Heart right ventricle (tissue), 16 donors: ENCODE results near the gene RAB27B. TPM values are rescaled to one million over a fixed set of nuclear protein-coding genes. Genes with fewer than 3 reads are reported as not detected.

ENCODE experiments used
- ATAC-seq, 8 donors: fragments of 200-7000 bp; cut with Tn5 transposase; one replicate each; pipeline ENCODE4 v1.9.1; 2020; ENCODE audit warnings: mild to moderate bottlenecking in 8 of 8, moderate library complexity in 8 of 8, moderate number of reproducible peaks in 1 of 8
- DNase-seq, 2 donors: peaks; one replicate each; pipeline ENCODE4 v3.0.0-alpha.2; 2020
- H3K27ac ChIP-seq, 10 donors: fragments of 200-600 bp; sonication (generic) in 2 of 10; one replicate each; pipeline versions ENCODE4 v1.5.0 to v1.8.0; 2020 to 2022; ENCODE audit warnings: mild to moderate bottlenecking in 3 of 10
- H3K27me3 ChIP-seq, 7 donors: fragments of 200-600 bp; one replicate each; pipeline ENCODE4 v1.8.0; 2021 to 2022; ENCODE audit warnings: mild to moderate bottlenecking in 2 of 7
- H3K36me3 ChIP-seq, 9 donors: fragments of 200-600 bp; sonication (generic) in 1 of 9; one replicate each; pipeline versions ENCODE4 v1.5.0 to v1.8.0; 2020 to 2022; ENCODE audit warnings: mild to moderate bottlenecking in 2 of 9
- H3K4me1 ChIP-seq, 9 donors: fragments of 200-600 bp; sonication (generic) in 1 of 9; one replicate each; pipeline versions ENCODE4 v1.5.0 to v1.8.0; 2020 to 2022; ENCODE audit warnings: mild to moderate bottlenecking in 4 of 9
- H3K4me3 ChIP-seq, 10 donors: fragments of 200-600 bp; sonication (generic) in 2 of 10; one replicate each; pipeline versions ENCODE4 v1.5.0 to v1.8.0; 2020 to 2022; ENCODE audit warnings: mild to moderate bottlenecking in 7 of 10, moderate library complexity in 2 of 10
- H3K9me3 ChIP-seq, 11 donors: fragments of 200-600 bp in 10 of 11; sonication (generic) in 2 of 11; one replicate each; pipeline versions ENCODE4 v1.5.0 to v1.8.0; 2013 to 2022; ENCODE audit warnings: mild to moderate bottlenecking in 2 of 11, control low read depth in 1 of 11, moderate library complexity in 1 of 11
- WGBS, 2 donors: extraction: QIAGEN DNeasy Blood & Tissue Kit; methylation state at CpG; one replicate each; pipeline ENCODE4 v1.1.7; 2013; ENCODE audit warnings: inconsistent platforms in 1 of 2; 5-methylcytosine and 5-hydroxymethylcytosine counted together
- intact Hi-C, 10 donors: fragments of 100-400 bp; cut with DNase I; formaldehyde crosslinking; loops; one replicate each; pipeline versions ENCODE4 v1.11.1 to v1.14.2; 2022
- polyA plus RNA-seq, 2 donors: library from polyadenylated mRNA; stranded (reverse); fragments of 200-250 nt; gene quantifications; one replicate each; pipeline ENCODE4 v1.2.3, GENCODE V29; 2013
- total RNA-seq, 10 donors: library from RNA; stranded (reverse); fragmentation: NEBNext Ultra II Directional in 3 of 10; extraction: Animal tissue kit (Norgen Biotek cat#: 25700) in 3 of 10; gene quantifications; one replicate each; pipeline versions ENCODE4 v1.2.1 to v1.2.4, GENCODE V29; 2021 to 2023
- TF ChIP-seq, protein P1 (sequence below), 9 donors: fragments of 200-600 bp; sonication (generic) in 2 of 9; IDR thresholded peaks; one replicate each; pipeline versions ENCODE4 v1.5.0 to v1.8.0; 2021 to 2022; ENCODE audit warnings: antibody characterized with exemption in 9 of 9, mild to moderate bottlenecking in 5 of 9, moderate library complexity in 1 of 9
- donor health status: Arrhythmogenic right ventricular cardiomyopathy.
- donor health status: ischemic (EF 13 %, LVEDD 7.1; RV severe dilation, severe dysfunction).
- donor health status: healthy with polysubstance abuse.
- donor health status: DM: no; HTN: yes; CAD: no.
- donor health status: DM: no; HTN: no; CAD: no.
- donor health status: ischemic (EF 25% LVEDD 6.9; RV normal size, moderate dysfunction).
- donor health status: ischemic (EF 25% LVEDD 5.7; RV mildly dilated, moderate dysfunction).
- donor health status: healthy.
- donor health status: DM: yes; HTN: yes; CAD: no.
- donor health status: Ischemic cardiomyopathy.
- donor health status: ischemic (EF 35%, LVEDD 5.7; RV mildly dilated, moderate dysfunction).
- donor health status: nonischemic (EF 11% LVEDD 7.7; RV severe dilation, severe dysfunction).
- donor health status: DM: yes; HTN: yes; CAD: no.
- donor health status: PGD.
- donor health status: ischemic (EF 29% LVEDD 5.4; RV normal size, mild dysfunction).
- donor health status: nonischemic (EF 23%, LVEDD 6.1; RV moderate dilation, normal function).

RAB27B gene
- total and polyA plus RNA-seq, 12 donors = 0.02 to 0.86 (median 0.07) TPM; not detected in 2

DNA sequence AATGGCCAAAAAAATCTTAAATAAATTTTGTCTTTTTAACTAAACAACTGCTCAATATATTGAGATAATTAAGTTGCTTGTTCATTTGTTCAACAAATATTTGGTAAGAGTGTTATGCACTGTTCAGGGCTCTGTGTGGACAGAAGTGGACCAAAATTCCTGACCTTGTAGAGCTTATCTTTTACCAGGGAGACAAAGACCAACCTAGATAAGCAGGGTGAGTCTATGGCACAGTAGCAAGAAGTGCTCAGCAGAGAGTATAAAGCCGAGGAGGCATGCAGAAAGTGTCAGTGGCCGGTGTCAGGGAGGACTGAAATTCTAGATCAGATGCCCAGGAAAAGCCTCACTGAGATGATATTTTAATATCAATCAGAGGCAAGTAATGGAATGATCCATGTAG is 2.6 kb downstream of the RAB27B start:
- no peak for ATAC-seq
- Histone ChIP-seq H3K27ac (no peak overlapping the region), H3K9me3 (peaks cover 0 to 9% (median 0%) of the 10 kb centered on the region in 11 donors), H3K27me3 (peaks cover 0 to 7% (median 0%) of the 10 kb centered on the region in 7 donors), H3K4me1 (peaks cover 0 to 18% (median 8%) of the 10 kb centered on the region in 9 donors), H3K36me3 (no peaks in the 10 kb centered on the region), H3K4me3 (no peak overlapping the region)
- intact Hi-C loops = no loop called here
- TF ChIP-seq, protein P1, sequence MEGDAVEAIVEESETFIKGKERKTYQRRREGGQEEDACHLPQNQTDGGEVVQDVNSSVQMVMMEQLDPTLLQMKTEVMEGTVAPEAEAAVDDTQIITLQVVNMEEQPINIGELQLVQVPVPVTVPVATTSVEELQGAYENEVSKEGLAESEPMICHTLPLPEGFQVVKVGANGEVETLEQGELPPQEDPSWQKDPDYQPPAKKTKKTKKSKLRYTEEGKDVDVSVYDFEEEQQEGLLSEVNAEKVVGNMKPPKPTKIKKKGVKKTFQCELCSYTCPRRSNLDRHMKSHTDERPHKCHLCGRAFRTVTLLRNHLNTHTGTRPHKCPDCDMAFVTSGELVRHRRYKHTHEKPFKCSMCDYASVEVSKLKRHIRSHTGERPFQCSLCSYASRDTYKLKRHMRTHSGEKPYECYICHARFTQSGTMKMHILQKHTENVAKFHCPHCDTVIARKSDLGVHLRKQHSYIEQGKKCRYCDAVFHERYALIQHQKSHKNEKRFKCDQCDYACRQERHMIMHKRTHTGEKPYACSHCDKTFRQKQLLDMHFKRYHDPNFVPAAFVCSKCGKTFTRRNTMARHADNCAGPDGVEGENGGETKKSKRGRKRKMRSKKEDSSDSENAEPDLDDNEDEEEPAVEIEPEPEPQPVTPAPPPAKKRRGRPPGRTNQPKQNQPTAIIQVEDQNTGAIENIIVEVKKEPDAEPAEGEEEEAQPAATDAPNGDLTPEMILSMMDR (IDR thresholded peaks at IDR 0.05) = no peak
- DNase-seq = no peak
- WGBS, 2 donors = 54 to 71% methylated on average over 2 of the region's 2 CpGs

DNA sequence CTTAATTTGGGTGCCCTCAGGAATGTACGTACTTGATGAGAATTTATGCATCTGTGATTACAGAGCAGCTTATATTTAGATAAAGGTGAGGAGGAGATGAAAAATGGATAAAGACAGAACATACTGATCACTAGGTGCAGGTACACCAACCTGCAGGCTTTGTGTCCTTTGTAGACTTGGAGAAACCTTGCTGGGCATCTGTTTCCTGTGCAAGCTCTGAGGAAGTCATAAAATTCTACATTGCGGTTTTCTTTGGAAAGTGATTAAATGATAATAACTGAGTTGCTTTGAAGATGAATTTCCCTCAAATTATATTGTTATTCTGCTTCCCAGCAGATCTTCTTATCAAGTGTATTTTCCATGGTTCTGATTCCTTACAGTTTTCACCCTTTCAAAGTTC is 7.7 kb downstream of the RAB27B start:
- H3K36me3 ChIP-seq = no peaks in the 10 kb centered on the region
- TF ChIP-seq, protein P1 (IDR thresholded peaks at IDR 0.05) = no peak
- intact Hi-C loops = no loop called here
- no peak overlapping the region for H3K4me3 ChIP-seq
- no peaks in the 10 kb centered on the region for H3K4me1 ChIP-seq
- DNase-seq (no peak), ATAC-seq (no peak)
- no peak overlapping the region for H3K27ac ChIP-seq
- H3K9me3 ChIP-seq = peaks cover 0 to 9% (median 0%) of the 10 kb centered on the region in 11 donors
- H3K27me3 ChIP-seq = peaks cover 0 to 3% (median 0%) of the 10 kb centered on the region in 7 donors
- WGBS, 2 donors = 78 to 79% methylated on average over 2 of the region's 2 CpGs

DNA sequence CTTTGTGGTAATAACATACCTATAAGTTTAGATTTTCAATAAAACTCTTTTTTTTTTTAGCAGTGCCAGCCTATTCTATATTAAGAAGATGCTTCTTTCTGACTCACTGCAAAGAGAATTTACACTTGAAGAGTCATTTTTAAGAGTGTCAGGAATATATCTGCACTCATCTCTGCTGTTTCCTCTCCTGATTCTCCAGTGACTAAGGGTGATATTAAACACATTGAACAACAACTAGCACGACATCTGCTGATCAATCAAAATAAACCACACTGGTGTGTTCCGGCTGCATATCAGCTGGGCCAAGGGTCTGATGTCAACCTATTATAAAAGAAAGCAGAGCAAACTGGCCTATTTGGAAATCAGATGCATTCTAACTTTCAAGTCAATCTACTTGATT is 15.0 kb downstream of the RAB27B start:
- intact Hi-C loops = no loop called here
- Histone ChIP-seq H3K27ac (no peak overlapping the region), H3K27me3 (no peaks in the 10 kb centered on the region), H3K36me3 (no peaks in the 10 kb centered on the region), H3K4me3 (no peak overlapping the region), H3K4me1 (no peaks in the 10 kb centered on the region), H3K9me3 (no peaks in the 10 kb centered on the region)
- DNase-seq = no peak
- 82% methylated on average over 2 of the region's 2 CpGs for WGBS, 2 donors
- ATAC-seq = no peak
- TF ChIP-seq, protein P1 (IDR thresholded peaks at IDR 0.05) = no peak

DNA sequence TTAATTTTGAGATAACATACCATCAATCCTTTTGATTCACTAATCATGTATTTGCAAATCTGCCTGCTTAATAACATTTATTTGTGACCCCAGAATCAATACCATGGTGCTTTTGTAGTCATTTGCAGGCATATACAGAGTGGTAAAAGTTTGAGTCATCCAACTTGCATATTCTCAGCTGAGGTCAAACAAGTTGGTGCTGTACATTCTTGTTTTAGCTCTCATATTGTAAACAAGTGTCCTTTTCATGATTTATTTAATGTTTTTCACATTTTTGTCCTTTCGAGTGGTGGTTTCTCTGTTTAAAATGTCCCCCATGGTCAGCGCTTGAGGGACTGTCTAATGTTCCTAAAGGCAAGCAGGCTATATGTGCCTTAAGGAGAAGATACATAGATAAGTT is 17.5 kb downstream of the RAB27B start:
- no peaks in the 10 kb centered on the region for H3K4me1 ChIP-seq

More for the DNA sequence above, 17.5 kb downstream of the RAB27B start:
- ATAC-seq (no peak), DNase-seq (no peak)
- intact Hi-C loops = no loop called here
- no peak overlapping the region for H3K4me3 ChIP-seq
- 44 to 73% methylated on average over 2 of the region's 2 CpGs for WGBS, 2 donors
- H3K27ac ChIP-seq = no peak overlapping the region
- TF ChIP-seq, protein P1 (IDR thresholded peaks at IDR 0.05) = no peak
- no peaks in the 10 kb centered on the region for H3K36me3 ChIP-seq
- no peaks in the 10 kb centered on the region for H3K27me3 ChIP-seq
- H3K9me3 ChIP-seq = no peaks in the 10 kb centered on the region
